ENCODE results near the gene POU6F2. TPM values are rescaled to one million over a fixed set of nuclear protein-coding genes. Genes with fewer than 3 reads are reported as not detected.

The POU6F2 gene
- total and polyA plus RNA-seq, 2 experiments from 2014 or later = 7.2 to 7.3 TPM

DNA sequence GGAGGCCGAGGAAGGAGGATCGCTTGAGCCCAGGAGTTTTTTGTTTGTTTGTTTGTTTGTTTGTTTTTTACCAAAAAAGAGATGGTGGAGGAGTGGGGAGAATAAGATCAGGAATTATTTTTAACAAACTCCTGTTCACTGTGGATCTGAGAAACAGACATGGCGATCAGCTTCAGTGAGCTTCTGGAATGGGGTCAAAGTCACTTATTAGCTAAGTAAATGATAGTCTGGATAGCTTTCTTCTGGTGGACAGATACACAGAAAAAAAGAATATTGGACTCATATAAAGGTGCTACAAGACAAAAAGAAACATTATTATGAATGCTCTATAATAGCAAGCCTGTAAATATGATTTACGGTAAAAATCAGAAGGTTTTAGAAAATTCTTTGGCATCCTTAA, 85.1 kb downstream of the POU6F2 start (continued):
- TF ChIP-seq ZNF462 (CRISPR knock-in tag; IDR thresholded peaks at IDR 0.05) = no peak
- no peak for TF ChIP-seq EZH2 (IDR thresholded peaks at IDR 0.05; ENCODE audit: low read depth, unreplicated experiment)
- TF ChIP-seq NANOG (IDR thresholded peaks at IDR 0.05; ENCODE audit: borderline replicate concordance) = no peak
- no peak for TF ChIP-seq JUNB (IDR thresholded peaks at IDR 0.05; ENCODE audit: unreplicated experiment)
- TF ChIP-seq POLR2AphosphoS5 (IDR thresholded peaks at IDR 0.05; ENCODE audit: low read depth) = no peak
- TF ChIP-seq ZNF331 (CRISPR knock-in tag; IDR thresholded peaks at IDR 0.05; ENCODE audit: low read depth) = no peak
- TF ChIP-seq EZH2phosphoT487 (IDR thresholded peaks at IDR 0.05; ENCODE audit: unreplicated experiment) = no peak
- TF ChIP-seq ZNF114 (CRISPR knock-in tag; IDR thresholded peaks at IDR 0.05) = no peak
- TF ChIP-seq REST (IDR thresholded peaks at IDR 0.05; ENCODE audit: unreplicated experiment) = no peak
- TF ChIP-seq, protein P1, sequence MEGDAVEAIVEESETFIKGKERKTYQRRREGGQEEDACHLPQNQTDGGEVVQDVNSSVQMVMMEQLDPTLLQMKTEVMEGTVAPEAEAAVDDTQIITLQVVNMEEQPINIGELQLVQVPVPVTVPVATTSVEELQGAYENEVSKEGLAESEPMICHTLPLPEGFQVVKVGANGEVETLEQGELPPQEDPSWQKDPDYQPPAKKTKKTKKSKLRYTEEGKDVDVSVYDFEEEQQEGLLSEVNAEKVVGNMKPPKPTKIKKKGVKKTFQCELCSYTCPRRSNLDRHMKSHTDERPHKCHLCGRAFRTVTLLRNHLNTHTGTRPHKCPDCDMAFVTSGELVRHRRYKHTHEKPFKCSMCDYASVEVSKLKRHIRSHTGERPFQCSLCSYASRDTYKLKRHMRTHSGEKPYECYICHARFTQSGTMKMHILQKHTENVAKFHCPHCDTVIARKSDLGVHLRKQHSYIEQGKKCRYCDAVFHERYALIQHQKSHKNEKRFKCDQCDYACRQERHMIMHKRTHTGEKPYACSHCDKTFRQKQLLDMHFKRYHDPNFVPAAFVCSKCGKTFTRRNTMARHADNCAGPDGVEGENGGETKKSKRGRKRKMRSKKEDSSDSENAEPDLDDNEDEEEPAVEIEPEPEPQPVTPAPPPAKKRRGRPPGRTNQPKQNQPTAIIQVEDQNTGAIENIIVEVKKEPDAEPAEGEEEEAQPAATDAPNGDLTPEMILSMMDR (conservative IDR thresholded peaks at IDR 0.05; ENCODE audit: low read depth in 2 of 2) = no peak
- no peak for TF ChIP-seq CREB1 (CRISPR knock-in tag; IDR thresholded peaks at IDR 0.05; ENCODE audit: low read depth)
- no peak for TF ChIP-seq STAT1 (IDR thresholded peaks at IDR 0.05; ENCODE audit: unreplicated experiment)

All from GM23338 (cell line).